K562 (cell line): ENCODE results near the gene C3AR1.

Experiments
- EGR1 ChIP-seq: fragments of 450-650 bp; conservative IDR thresholded peaks from 2 replicates; pipeline ENCODE4 v1.6.1; 2017; ENCODE audit warnings: mild to moderate bottlenecking
- ESRRA ChIP-seq: fragments of 450-650 bp; IDR thresholded peaks from 2 replicates; pipeline ENCODE4 v1.6.1; 2014; ENCODE audit warnings: low read depth, mild to moderate bottlenecking, moderate library complexity, borderline replicate concordance
- GABPA ChIP-seq: fragments of 200-800 bp; sonication (Bioruptor generic); conservative IDR thresholded peaks from 2 replicates; pipeline ENCODE4 v1.6.1; 2016; ENCODE audit warnings: low read depth, missing genetic modification characterization, missing compliant biosample characterization
- HDAC3 ChIP-seq: fragments of 450-650 bp; IDR thresholded peaks from 2 replicates; pipeline ENCODE4 v1.6.1; 2018; ENCODE audit warnings: borderline replicate concordance, mild to moderate bottlenecking, moderate library complexity; ENCODE audit not compliant: partially characterized antibody
- HOMEZ ChIP-seq: fragments of 250-450 bp; sonication (Bioruptor Pico); IDR thresholded peaks from 2 replicates; pipeline ENCODE4 v1.4.0; 2020; ENCODE audit warnings: mild to moderate bottlenecking, moderate library complexity
- MCM3 ChIP-seq: fragments of 450-650 bp; IDR thresholded peaks from 2 replicates; pipeline ENCODE4 v1.6.1; 2016
- MTA3 ChIP-seq: fragments of 450-650 bp; formaldehyde crosslinking; IDR thresholded peaks from 2 replicates; pipeline ENCODE4 v1.6.1; 2017; ENCODE audit warnings: mild to moderate bottlenecking, borderline replicate concordance
- NR2C1 ChIP-seq, 2 experiments: fragments of 450-650 bp; IDR thresholded peaks; 2 replicates each; pipeline ENCODE4 v1.6.1; 2017; ENCODE audit warnings: mild to moderate bottlenecking in 2 of 2, antibody characterized with exemption in 1 of 2, inconsistent platforms in 1 of 2, missing compliant biosample characterization in 1 of 2, missing genetic modification characterization in 1 of 2
- SAP30 ChIP-seq: fragments of 200-600 bp; sonication (generic); IDR thresholded peaks from 2 replicates; pipeline ENCODE4 v1.6.1; 2012; ENCODE audit warnings: borderline replicate concordance, low read depth, mild to moderate bottlenecking, moderate library complexity, low read length, control low read depth, inconsistent platforms; ENCODE audit not compliant: insufficient read depth, poor library complexity, severe bottlenecking
- ZBTB2 ChIP-seq: fragments of 450-650 bp; IDR thresholded peaks from 2 replicates; pipeline ENCODE4 v1.6.1; 2016; ENCODE audit warnings: antibody characterized with exemption
- ZNF133 ChIP-seq: fragments of 250-450 bp; sonication (Bioruptor Pico); IDR thresholded peaks from 2 replicates; pipeline ENCODE4 v1.4.0; 2020; ENCODE audit warnings: mild to moderate bottlenecking
- ZNF354B ChIP-seq: fragments of 250-450 bp; sonication (Bioruptor Pico); IDR thresholded peaks from 2 replicates; pipeline ENCODE4 v1.4.0; 2020
- ZNF511 ChIP-seq: sonication (generic); formaldehyde crosslinking; IDR thresholded peaks from 2 replicates; pipeline ENCODE4 v1.8.0; 2022; ENCODE audit warnings: mild to moderate bottlenecking, missing genetic modification reagents

- TF ChIP-seq ZNF133 (CRISPR knock-in tag) (no peak), GABPA (tag) (no peak), EGR1 (no peak), MCM3 (no peak), NR2C1 (IDR thresholded peaks at IDR 0.05) (no peak), NR2C1 (tag; IDR thresholded peaks at IDR 0.05) (no peak), ESRRA (no peak), MTA3 (no peak), SAP30 (no peak), HOMEZ (no peak), HDAC3 (no peak), ZBTB2 (no peak), ZNF511 (CRISPR knock-in tag) (no peak), ZNF354B (CRISPR knock-in tag) (no peak)
Measured at GRCh38 chr12:8052679-8053078, 13.5 kb downstream of the C3AR1 start.
